Keratinocyte (primary cell): ENCODE results near the gene SMARCD2. TPM values are rescaled to one million over a fixed set of nuclear protein-coding genes. Genes with fewer than 3 reads are reported as not detected.

Source experiments
- DNase-seq: peaks from one replicate; pipeline ENCODE4 v3.0.0-alpha.2; 2011; ENCODE audit warnings: low read depth, missing footprints, low spot score
- FAIRE-seq: peaks from 2 replicates; lab custom pipeline; 2011; peaks lifted over from hg19 to GRCh38; lab: Jason Lieb, UNC
- H2AFZ ChIP-seq: 2 replicates; pipeline ENCODE4 v1.6.0; 2012; ENCODE audit warnings: low read length, control low read depth, inconsistent platforms; ENCODE audit not compliant: control insufficient read depth
- H3K27ac ChIP-seq: 2 replicates; pipeline ENCODE4 v1.5.1; 2011; ENCODE audit warnings: low read length; ENCODE audit not compliant: control insufficient read depth, insufficient read depth
- H3K27me3 ChIP-seq: 3 replicates; pipeline ENCODE4 v1.6.0; 2011; ENCODE audit warnings: low read length; ENCODE audit not compliant: control insufficient read depth, insufficient read depth; ENCODE audit errors: extremely low read depth
- H3K36me3 ChIP-seq, 2 experiments: 2 replicates in 1 of 2; 3 replicates in 1 of 2; pipeline ENCODE4 v1.5.1; 2011; ENCODE audit warnings: low read length in 2 of 2, mild to moderate bottlenecking in 1 of 2; ENCODE audit not compliant: control insufficient read depth in 2 of 2, insufficient read depth in 2 of 2; ENCODE audit errors: extremely low read depth in 1 of 2
- H3K4me1 ChIP-seq: 3 replicates; pipeline ENCODE4 v1.5.1; 2011; ENCODE audit warnings: low read length; ENCODE audit not compliant: control insufficient read depth, insufficient read depth; ENCODE audit errors: extremely low read depth
- H3K4me2 ChIP-seq: 3 replicates; pipeline ENCODE4 v1.6.0; 2011; ENCODE audit warnings: low read depth, low read length; ENCODE audit not compliant: control insufficient read depth, insufficient read depth; ENCODE audit errors: extremely low read depth
- H3K4me3 ChIP-seq, 3 experiments: fragments of 200-600 bp in 1 of 3; sonication (generic) in 1 of 3; 2 replicates in 2 of 3; 3 replicates in 1 of 3; pipeline ENCODE4 v1.5.1; 2011 to 2016; ENCODE audit warnings: low read length in 3 of 3, mild to moderate bottlenecking in 3 of 3, control low read depth in 2 of 3, inconsistent platforms in 1 of 3, low read depth in 1 of 3, mixed read lengths in 1 of 3, mixed run types in 1 of 3, moderate library complexity in 1 of 3; ENCODE audit not compliant: control insufficient read depth in 2 of 3, insufficient read depth in 2 of 3; ENCODE audit errors: extremely low read depth in 1 of 3
- H3K79me2 ChIP-seq: 2 replicates; pipeline ENCODE4 v1.6.0; 2012; ENCODE audit warnings: low read length; ENCODE audit not compliant: control insufficient read depth, insufficient read depth
- H3K9ac ChIP-seq: 3 replicates; pipeline ENCODE4 v1.6.0; 2011; ENCODE audit warnings: low read length; ENCODE audit not compliant: control insufficient read depth, insufficient read depth; ENCODE audit errors: extremely low read depth
- H3K9me1 ChIP-seq: 3 replicates; pipeline ENCODE4 v1.6.0; 2011; ENCODE audit warnings: low read length; ENCODE audit not compliant: control insufficient read depth, insufficient read depth; ENCODE audit errors: extremely low read depth
- H3K9me3 ChIP-seq: 2 replicates; pipeline ENCODE4 v1.5.1; 2012; ENCODE audit warnings: low read depth, low read length; ENCODE audit not compliant: control insufficient read depth
- H4K20me1 ChIP-seq: 3 replicates; pipeline ENCODE4 v1.6.0; 2011; ENCODE audit warnings: low read length; ENCODE audit not compliant: control insufficient read depth, insufficient read depth; ENCODE audit errors: extremely low read depth
- CTCF ChIP-seq, 3 experiments: IDR thresholded peaks in 1 of 3; conservative IDR thresholded peaks in 1 of 3; optimal IDR thresholded peaks in 1 of 3; 2 replicates in 2 of 3; 3 replicates in 1 of 3; pipeline versions ENCODE3 to v1.5.1; 2011; ENCODE audit warnings: low read length in 3 of 3, mild to moderate bottlenecking in 3 of 3, moderate library complexity in 2 of 3, control low read depth in 1 of 3, inconsistent platforms in 1 of 3; ENCODE audit not compliant: insufficient read depth in 2 of 3; ENCODE audit errors: extremely low read depth in 1 of 3
- EZH2 ChIP-seq: IDR thresholded peaks from one replicate; pipeline ENCODE4 v1.6.1; 2012; ENCODE audit warnings: inconsistent platforms, mild to moderate bottlenecking, low read length, moderate library complexity
- dilution Hi-C: fragments of 300-500 bp; cut with MboI; formaldehyde crosslinking; loops from one replicate; pipeline ENCODE4 v1.7.0; 2020; ENCODE audit warnings: low sequenced_read_pairs; ENCODE audit not compliant: extremely low pct_ligation_motif_present
- polyA plus RNA-seq, 5 experiments: library from polyadenylated mRNA; depleted of rRNA in 3 of 5; stranded (reverse) in 3 of 5; stranded (forward) in 1 of 5; unstranded in 1 of 5; fragments of >200 nt; gene quantifications; 1 replicate in 1 of 5; 2 replicates in 3 of 5; 3 replicates in 1 of 5; pipeline versions ENCODE4 v1.2.1 to v1.2.3, GENCODE V29; 2011 to 2012; ENCODE audit warnings: missing spikeins in 2 of 5, low read depth in 1 of 5, low replicate concordance in 1 of 5

The SMARCD2 gene
- polyA plus RNA-seq, 1 donor (not counting 4 experiments of a cell fraction or from before 2014, with no cell fraction given): 86.3 TPM

GRCh38 chr17:63847525-63848249 lies 5.2 kb upstream of the SMARCD2 start:
- Histone ChIP-seq H3K27ac (no peak overlapping the region), H3K4me3 (no peak overlapping the region), H3K79me2 (no peaks in the 10 kb centered on the region), H3K9me1 (no peaks in the 10 kb centered on the region), H3K4me1 (peaks cover 4% of the 10 kb centered on the region), H4K20me1 (no peaks in the 10 kb centered on the region), H3K27me3 (peaks cover 9% of the 10 kb centered on the region), H3K4me2 (no peak overlapping the region), H3K36me3 (no peaks in the 10 kb centered on the region), H3K9me3 (no peaks in the 10 kb centered on the region), H2AFZ (no peak overlapping the region), H3K9ac (no peak overlapping the region)
- TF ChIP-seq CTCF (optimal IDR thresholded peaks at IDR 0.05 in 1 of 3, IDR thresholded peaks at IDR 0.05 in 1 of 3, conservative IDR thresholded peaks at IDR 0.05 in 1 of 3; ENCODE audit: extremely low read depth in 1 of 3, insufficient read depth in 2 of 3, low read length in 3 of 3) (no peak), EZH2 (no peak)
- DNase-seq (no peak), FAIRE-seq (no peak)
- dilution Hi-C loops: no loop called here

- peaks cover 5% of the 10 kb centered on the region for H3K27me3 ChIP-seq
- no peak overlapping the region for H3K4me3 ChIP-seq
- no peak overlapping the region for H2AFZ ChIP-seq
- H3K36me3 ChIP-seq: no peaks in the 10 kb centered on the region
- peaks cover 17% of the 10 kb centered on the region for H3K79me2 ChIP-seq
- no peak for TF ChIP-seq EZH2
- TF ChIP-seq CTCF (optimal IDR thresholded peaks at IDR 0.05 in 1 of 3, IDR thresholded peaks at IDR 0.05 in 1 of 3, conservative IDR thresholded peaks at IDR 0.05 in 1 of 3; ENCODE audit: extremely low read depth in 1 of 3, insufficient read depth in 2 of 3, low read length in 3 of 3): no peak
- H3K4me1 ChIP-seq: peaks cover 15% of the 10 kb centered on the region
- DNase-seq: no peak
- no peak overlapping the region for H3K27ac ChIP-seq
- peaks cover 2% of the 10 kb centered on the region for H3K9me1 ChIP-seq
- dilution Hi-C loops: no loop called here
- H3K9me3 ChIP-seq: no peaks in the 10 kb centered on the region
- no peak for FAIRE-seq
- no peak overlapping the region for H3K9ac ChIP-seq
- no peaks in the 10 kb centered on the region for H4K20me1 ChIP-seq
- H3K4me2 ChIP-seq: no peak overlapping the region
Measured at GRCh38 chr17:63845509-63845908, 3.0 kb upstream of the SMARCD2 start.
